ENCODE results near the gene ERCC6L2. TPM values are rescaled to one million over a fixed set of nuclear protein-coding genes. Genes with fewer than 3 reads are reported as not detected.

ERCC6L2 gene
- total RNA-seq, 1 experiment from 2014 or later: 43.0 TPM

- TF ChIP-seq ZNF512 (CRISPR knock-in tag; IDR thresholded peaks at IDR 0.05; ENCODE audit: borderline replicate concordance) (no peak), ARID4B (CRISPR knock-in tag; IDR thresholded peaks at IDR 0.05; ENCODE audit: borderline replicate concordance) (no peak), ATF3 (CRISPR knock-in tag; conservative IDR thresholded peaks at IDR 0.05) (no peak), ZNF671 (CRISPR knock-in tag; IDR thresholded peaks at IDR 0.05) (no peak), HMGXB4 (CRISPR knock-in tag; IDR thresholded peaks at IDR 0.05) (no peak), GRHL2 (CRISPR knock-in tag; IDR thresholded peaks at IDR 0.05; ENCODE audit: insufficient replicate concordance, severe bottlenecking) (no peak)
Measured at GRCh38 chr9:95836072-95836471, 39.4 kb upstream of the ERCC6L2 start (continued).

- ChIA-PET POLR2A (no interaction called here), CTCF (no interaction called here)
- no peak overlapping the region for H3K4me3 Mint-ChIP-seq
- no peak overlapping the region for H3K27ac Mint-ChIP-seq
- no peaks in the 10 kb centered on the region for H3K36me3 Mint-ChIP-seq
- TF ChIP-seq HMGA2 (CRISPR knock-in tag; IDR thresholded peaks at IDR 0.05) (no peak), PRRX2 (CRISPR knock-in tag; IDR thresholded peaks at IDR 0.05) (no peak), GTF2I (CRISPR knock-in tag; conservative IDR thresholded peaks at IDR 0.05) (no peak), ZNF263 (CRISPR knock-in tag; IDR thresholded peaks at IDR 0.05; ENCODE audit: low read depth) (no peak), E2F5 (CRISPR knock-in tag; IDR thresholded peaks at IDR 0.05) (no peak), ZNF416 (CRISPR knock-in tag; IDR thresholded peaks at IDR 0.05) (no peak), AFF4 (CRISPR knock-in tag; IDR thresholded peaks at IDR 0.05; ENCODE audit: borderline replicate concordance) (no peak), FOXP1 (CRISPR knock-in tag; IDR thresholded peaks at IDR 0.05; ENCODE audit: borderline replicate concordance) (no peak), ELF4 (CRISPR knock-in tag; IDR thresholded peaks at IDR 0.05; ENCODE audit: low read depth) (no peak)
- no peaks in the 10 kb centered on the region; the same call in 1 of the 2 replicates for H3K27me3 Mint-ChIP-seq (ENCODE audit: low read depth)
- ATAC-seq: no peak
- no peaks in the 10 kb centered on the region for H3K4me1 Mint-ChIP-seq
- no peak for DNase-seq (ENCODE audit: low spot score)
- peaks cover 7% of the 10 kb centered on the region; the same call in 1 of the 2 replicates for H3K9me3 Mint-ChIP-seq
Measured at GRCh38 chr9:95839012-95839411, 36.5 kb upstream of the ERCC6L2 start.

Measured in WTC11 (cell line).